ENCODE measurements around the gene TMEM106A.

DNA sequence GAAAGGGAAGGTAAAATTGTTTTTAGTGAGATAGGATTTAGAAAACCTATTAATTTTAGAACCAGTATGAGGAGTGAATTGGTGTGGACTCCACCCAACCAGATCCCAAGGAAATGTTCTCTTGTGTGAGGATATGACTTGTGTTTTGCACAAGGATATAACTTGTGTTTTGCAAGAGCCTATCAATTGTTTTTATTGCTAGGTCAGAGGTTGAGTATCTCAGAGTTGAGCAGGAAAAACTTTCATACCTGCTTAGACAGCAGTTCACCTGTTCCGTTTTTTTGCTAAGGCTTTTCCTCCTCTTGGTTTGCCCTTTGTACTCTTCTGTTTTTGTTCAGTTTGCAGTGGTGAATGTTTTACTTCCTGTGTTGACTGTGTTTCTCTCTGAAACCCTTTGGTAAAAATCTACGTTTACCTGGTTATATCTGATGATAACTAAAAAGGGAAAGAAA is 35.5 kb upstream of the TMEM106A start:
- TF ChIP-seq, protein P1, sequence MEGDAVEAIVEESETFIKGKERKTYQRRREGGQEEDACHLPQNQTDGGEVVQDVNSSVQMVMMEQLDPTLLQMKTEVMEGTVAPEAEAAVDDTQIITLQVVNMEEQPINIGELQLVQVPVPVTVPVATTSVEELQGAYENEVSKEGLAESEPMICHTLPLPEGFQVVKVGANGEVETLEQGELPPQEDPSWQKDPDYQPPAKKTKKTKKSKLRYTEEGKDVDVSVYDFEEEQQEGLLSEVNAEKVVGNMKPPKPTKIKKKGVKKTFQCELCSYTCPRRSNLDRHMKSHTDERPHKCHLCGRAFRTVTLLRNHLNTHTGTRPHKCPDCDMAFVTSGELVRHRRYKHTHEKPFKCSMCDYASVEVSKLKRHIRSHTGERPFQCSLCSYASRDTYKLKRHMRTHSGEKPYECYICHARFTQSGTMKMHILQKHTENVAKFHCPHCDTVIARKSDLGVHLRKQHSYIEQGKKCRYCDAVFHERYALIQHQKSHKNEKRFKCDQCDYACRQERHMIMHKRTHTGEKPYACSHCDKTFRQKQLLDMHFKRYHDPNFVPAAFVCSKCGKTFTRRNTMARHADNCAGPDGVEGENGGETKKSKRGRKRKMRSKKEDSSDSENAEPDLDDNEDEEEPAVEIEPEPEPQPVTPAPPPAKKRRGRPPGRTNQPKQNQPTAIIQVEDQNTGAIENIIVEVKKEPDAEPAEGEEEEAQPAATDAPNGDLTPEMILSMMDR (IDR thresholded peaks at IDR 0.05): no peak
- no peak for TF ChIP-seq POLR2A (IDR thresholded peaks at IDR 0.05)

Measured in esophagus squamous epithelium (tissue), 4 donors.